22Rv1 (cell line): ENCODE measurements around the gene LSM4.

Experiments used
- CTCF ChIP-seq: fragments of 450-650 bp; IDR thresholded peaks from 2 replicates; pipeline ENCODE4 v1.5.1; 2017; ENCODE audit warnings: mild to moderate bottlenecking
- ZFX ChIP-seq: fragments of 450-650 bp; IDR thresholded peaks from 2 replicates; pipeline ENCODE4 v1.6.1; 2017; ENCODE audit warnings: antibody characterized with exemption, borderline replicate concordance

- TF ChIP-seq CTCF (no peak), ZFX (no peak)
Observed at GRCh38 chr19:18306209-18306887, 16.5 kb downstream of the LSM4 start.
